Panc1 (cell line): ENCODE measurements around the gene CD207. TPM values are rescaled to one million over a fixed set of nuclear protein-coding genes. Genes with fewer than 3 reads are reported as not detected.

Source experiments
- ATAC-seq: fragments of 200-7000 bp; cut with Tn5 transposase; 2 replicates; pipeline ENCODE4 v1.9.1; 2020; ENCODE audit warnings: mild to moderate bottlenecking, moderate library complexity
- BruUV-seq: library from RNA; stranded (reverse); fragments of 400-500 nt; replicated peaks from 2 replicates; lab custom pipeline; 2021; lab: Mats Ljungman, UMichigan
- CTCF ChIA-PET: fragments of 300-600 bp; sonication (Branson Sonifier 250); formaldehyde crosslinking; loops from one replicate; lab custom pipeline; 2022; ENCODE audit warnings: antibody characterized with exemption; lab: Charles Lee
- POLR2A ChIA-PET: fragments of 300-600 bp; sonication (Branson Sonifier 250); formaldehyde crosslinking; loops from one replicate; lab custom pipeline; 2022; ENCODE audit warnings: antibody characterized with exemption; lab: Charles Lee
- DNase-seq: peaks from one replicate; pipeline ENCODE4 v3.0.0-alpha.2; 2010; ENCODE audit warnings: low read depth, low spot score
- H3K27ac ChIP-seq: 2 replicates; pipeline ENCODE4 v1.5.1; 2011; ENCODE audit warnings: mild to moderate bottlenecking, low read length, inconsistent platforms
- H3K27me3 ChIP-seq: fragments of 200-500 bp; sonication (Bioruptor generic); 2 replicates; pipeline ENCODE4 v1.6.0; 2014; ENCODE audit warnings: low read length, inconsistent platforms; ENCODE audit not compliant: control insufficient read depth, insufficient read depth
- H3K36me3 ChIP-seq: fragments of 200-500 bp; sonication (Bioruptor generic); 2 replicates; pipeline ENCODE4 v1.5.1; 2014; ENCODE audit warnings: inconsistent platforms, mild to moderate bottlenecking, low read length, moderate library complexity; ENCODE audit not compliant: control insufficient read depth, insufficient read depth
- H3K4me1 ChIP-seq: 2 replicates; pipeline ENCODE4 v1.5.1; 2011; ENCODE audit warnings: inconsistent platforms, mild to moderate bottlenecking, low read length, moderate library complexity; ENCODE audit not compliant: control insufficient read depth, insufficient read depth
- H3K4me3 ChIP-seq, 2 experiments: 2 replicates each; pipeline ENCODE4 v1.5.1; 2011 to 2012; ENCODE audit warnings: low read depth in 2 of 2, low read length in 2 of 2, mild to moderate bottlenecking in 2 of 2, inconsistent platforms in 1 of 2, moderate library complexity in 1 of 2
- H3K9me3 ChIP-seq: fragments of 200-500 bp; sonication (Bioruptor generic); 2 replicates; pipeline ENCODE4 v1.5.1; 2014; ENCODE audit warnings: low read depth, mild to moderate bottlenecking, inconsistent platforms, low read length, moderate library complexity; ENCODE audit not compliant: control insufficient read depth, insufficient read depth
- POLR2AphosphoS5 ChIP-seq: IDR thresholded peaks from 2 replicates; pipeline ENCODE4 v1.6.1; 2012; ENCODE audit warnings: mild to moderate bottlenecking, low read depth, low read length, moderate library complexity
- SIN3A ChIP-seq: IDR thresholded peaks from 2 replicates; pipeline ENCODE4 v1.6.1; 2012; ENCODE audit warnings: low read depth, mild to moderate bottlenecking, low read length, moderate library complexity, borderline replicate concordance; ENCODE audit not compliant: insufficient read depth
- TCF7L2 ChIP-seq: IDR thresholded peaks from 2 replicates; pipeline ENCODE4 v1.6.1; 2011; ENCODE audit warnings: mild to moderate bottlenecking, low read depth, low read length, inconsistent platforms
- in situ Hi-C: cut with HindIII; loops from 2 replicates; pipeline ENCODE4 v1.10.0; 2016; ENCODE audit warnings: low sequenced_read_pairs, low pct_unique_long_range_greater_than_20kb
- intact Hi-C: fragments of 100-400 bp; cut with micrococcal nuclease; formaldehyde crosslinking; loops from one replicate; pipeline ENCODE4 v1.10.0; 2022; ENCODE audit not compliant: unreplicated experiment
- total RNA-seq: library from RNA; stranded (reverse); gene quantifications from one replicate; pipeline ENCODE4 v1.2.1, GENCODE V29; 2021; ENCODE audit not compliant: unreplicated experiment
- TF ChIP-seq, protein P1 (sequence below): fragments of 450-650 bp; IDR thresholded peaks from 2 replicates; pipeline ENCODE4 v1.5.1; 2017; ENCODE audit warnings: mild to moderate bottlenecking
- TF ChIP-seq, protein P2 (sequence below), 2 experiments: IDR thresholded peaks; 2 replicates each; pipeline ENCODE4 v1.6.1; 2011 to 2012; ENCODE audit warnings: low read depth in 2 of 2, control low read depth in 1 of 2, low read length in 1 of 2, mild to moderate bottlenecking in 1 of 2, moderate library complexity in 1 of 2; ENCODE audit not compliant: insufficient read depth in 1 of 2

Gene CD207
- total RNA-seq, 1 experiment from 2014 or later, result not detected

DNA sequence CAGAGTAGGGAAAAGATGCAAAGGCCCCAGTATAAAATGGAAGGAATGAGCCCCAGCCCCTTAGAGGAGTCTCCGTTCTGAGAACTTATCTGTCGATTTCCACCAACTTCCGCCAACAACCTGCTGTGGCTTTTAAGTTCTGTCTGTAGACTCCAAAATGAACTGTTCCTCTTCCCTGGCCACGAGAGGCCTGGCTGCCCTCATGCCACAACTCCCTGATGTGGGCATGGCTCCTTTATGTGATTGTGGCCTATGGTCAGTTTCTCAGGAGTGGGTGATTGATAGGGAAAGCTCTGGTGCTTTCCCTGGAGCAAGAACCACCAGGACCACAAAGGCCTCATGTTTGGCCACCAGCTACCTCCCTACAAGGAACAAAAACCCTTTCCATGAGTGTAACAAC is 18.8 kb upstream of the CD207 start:
- Histone ChIP-seq H3K36me3 (no peaks in the 10 kb centered on the region), H3K9me3 (no peaks in the 10 kb centered on the region), H3K4me3 (no peak overlapping the region), H3K27ac (no peak overlapping the region), H3K27me3 (peaks cover 4% of the 10 kb centered on the region; the same call in 1 of the 2 replicates), H3K4me1 (no peaks in the 10 kb centered on the region)
- no peak for ATAC-seq
- TF ChIP-seq POLR2AphosphoS5 (no peak), SIN3A (no peak), TCF7L2 (no peak)
- TF ChIP-seq, protein P1, sequence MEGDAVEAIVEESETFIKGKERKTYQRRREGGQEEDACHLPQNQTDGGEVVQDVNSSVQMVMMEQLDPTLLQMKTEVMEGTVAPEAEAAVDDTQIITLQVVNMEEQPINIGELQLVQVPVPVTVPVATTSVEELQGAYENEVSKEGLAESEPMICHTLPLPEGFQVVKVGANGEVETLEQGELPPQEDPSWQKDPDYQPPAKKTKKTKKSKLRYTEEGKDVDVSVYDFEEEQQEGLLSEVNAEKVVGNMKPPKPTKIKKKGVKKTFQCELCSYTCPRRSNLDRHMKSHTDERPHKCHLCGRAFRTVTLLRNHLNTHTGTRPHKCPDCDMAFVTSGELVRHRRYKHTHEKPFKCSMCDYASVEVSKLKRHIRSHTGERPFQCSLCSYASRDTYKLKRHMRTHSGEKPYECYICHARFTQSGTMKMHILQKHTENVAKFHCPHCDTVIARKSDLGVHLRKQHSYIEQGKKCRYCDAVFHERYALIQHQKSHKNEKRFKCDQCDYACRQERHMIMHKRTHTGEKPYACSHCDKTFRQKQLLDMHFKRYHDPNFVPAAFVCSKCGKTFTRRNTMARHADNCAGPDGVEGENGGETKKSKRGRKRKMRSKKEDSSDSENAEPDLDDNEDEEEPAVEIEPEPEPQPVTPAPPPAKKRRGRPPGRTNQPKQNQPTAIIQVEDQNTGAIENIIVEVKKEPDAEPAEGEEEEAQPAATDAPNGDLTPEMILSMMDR, result no peak
- TF ChIP-seq, protein P2, sequence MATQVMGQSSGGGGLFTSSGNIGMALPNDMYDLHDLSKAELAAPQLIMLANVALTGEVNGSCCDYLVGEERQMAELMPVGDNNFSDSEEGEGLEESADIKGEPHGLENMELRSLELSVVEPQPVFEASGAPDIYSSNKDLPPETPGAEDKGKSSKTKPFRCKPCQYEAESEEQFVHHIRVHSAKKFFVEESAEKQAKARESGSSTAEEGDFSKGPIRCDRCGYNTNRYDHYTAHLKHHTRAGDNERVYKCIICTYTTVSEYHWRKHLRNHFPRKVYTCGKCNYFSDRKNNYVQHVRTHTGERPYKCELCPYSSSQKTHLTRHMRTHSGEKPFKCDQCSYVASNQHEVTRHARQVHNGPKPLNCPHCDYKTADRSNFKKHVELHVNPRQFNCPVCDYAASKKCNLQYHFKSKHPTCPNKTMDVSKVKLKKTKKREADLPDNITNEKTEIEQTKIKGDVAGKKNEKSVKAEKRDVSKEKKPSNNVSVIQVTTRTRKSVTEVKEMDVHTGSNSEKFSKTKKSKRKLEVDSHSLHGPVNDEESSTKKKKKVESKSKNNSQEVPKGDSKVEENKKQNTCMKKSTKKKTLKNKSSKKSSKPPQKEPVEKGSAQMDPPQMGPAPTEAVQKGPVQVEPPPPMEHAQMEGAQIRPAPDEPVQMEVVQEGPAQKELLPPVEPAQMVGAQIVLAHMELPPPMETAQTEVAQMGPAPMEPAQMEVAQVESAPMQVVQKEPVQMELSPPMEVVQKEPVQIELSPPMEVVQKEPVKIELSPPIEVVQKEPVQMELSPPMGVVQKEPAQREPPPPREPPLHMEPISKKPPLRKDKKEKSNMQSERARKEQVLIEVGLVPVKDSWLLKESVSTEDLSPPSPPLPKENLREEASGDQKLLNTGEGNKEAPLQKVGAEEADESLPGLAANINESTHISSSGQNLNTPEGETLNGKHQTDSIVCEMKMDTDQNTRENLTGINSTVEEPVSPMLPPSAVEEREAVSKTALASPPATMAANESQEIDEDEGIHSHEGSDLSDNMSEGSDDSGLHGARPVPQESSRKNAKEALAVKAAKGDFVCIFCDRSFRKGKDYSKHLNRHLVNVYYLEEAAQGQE (IDR thresholded peaks at IDR 0.05; ENCODE audit: insufficient read depth in 1 of 2, low read depth in 2 of 2, low read length in 1 of 2), result no peak
- intact Hi-C loops (no loop called here), in situ Hi-C loops (no loop called here)
- ChIA-PET POLR2A (no interaction called here), CTCF (no interaction called here)
- no peak for DNase-seq
- no TSS peak for BruUV-seq

DNA sequence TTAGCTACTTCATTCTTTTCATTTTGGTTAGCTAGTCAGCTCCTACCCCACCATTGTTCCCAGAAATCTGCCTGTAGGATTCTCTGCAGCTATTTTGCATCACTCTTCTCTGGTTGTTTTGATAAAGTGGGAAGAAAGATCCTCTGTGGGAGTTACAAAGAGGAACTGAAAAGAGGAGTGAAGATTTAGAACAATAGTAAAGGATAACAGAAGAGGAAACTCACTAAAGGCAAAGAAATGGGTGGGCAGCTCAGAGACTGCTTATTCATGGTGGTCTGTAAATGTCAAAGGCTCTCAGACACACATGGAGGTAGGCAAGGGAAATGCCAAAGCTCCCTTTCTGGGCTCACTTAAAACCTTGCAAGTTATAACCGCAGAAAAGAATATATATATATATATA is 17.2 kb upstream of the CD207 start:
- CTCF ChIA-PET, result interaction anchor here (0.6 kb wide), 1 partner anchor 11 kb away, joined by 3 read pairs; no protein-coding TSS in a partner anchor
- Histone ChIP-seq H3K27me3 (peaks cover 4% of the 10 kb centered on the region; the same call in 1 of the 2 replicates), H3K9me3 (no peaks in the 10 kb centered on the region), H3K4me3 (no peak overlapping the region), H3K4me1 (no peaks in the 10 kb centered on the region), H3K36me3 (no peaks in the 10 kb centered on the region), H3K27ac (no peak overlapping the region)
- no peak for TF ChIP-seq POLR2AphosphoS5
- TF ChIP-seq, protein P1, result no peak
- in situ Hi-C loops (no loop called here), intact Hi-C loops (no loop called here)
- ATAC-seq, result no peak
- no peak for DNase-seq
- POLR2A ChIA-PET, result no interaction called here
- BruUV-seq, result no TSS peak
